Ovary (tissue), 9 donors: ENCODE measurements around the gene PBX1. TPM values are rescaled to one million over a fixed set of nuclear protein-coding genes. Genes with fewer than 3 reads are reported as not detected.

Experiments used
- DNase-seq, 5 donors: peaks; one replicate each; pipeline ENCODE4 v3.0.0-alpha.2; 2019 to 2020
- H3K27ac ChIP-seq, 2 donors: fragments of 200-600 bp; one replicate each; pipeline versions ENCODE4 v1.5.1 to v1.8.0; 2019 to 2022
- H3K27me3 ChIP-seq: fragments of 200-600 bp; one replicate; pipeline ENCODE4 v1.8.0; 2022
- H3K36me3 ChIP-seq: fragments of 200-600 bp; sonication (generic); one replicate; pipeline ENCODE4 v1.5.1; 2019
- H3K4me1 ChIP-seq: one replicate; pipeline ENCODE4 v1.8.1; 2013; ENCODE audit warnings: mild to moderate bottlenecking, moderate library complexity; ENCODE audit not compliant: insufficient read depth
- H3K4me3 ChIP-seq: fragments of 200-600 bp; sonication (generic); one replicate; pipeline ENCODE4 v1.5.1; 2017
- H3K9me3 ChIP-seq, 2 donors: fragments of 200-600 bp in 1 of 2; sonication (generic) in 1 of 2; one replicate each; pipeline versions ENCODE4 v1.5.1 to v1.8.1; 2013 to 2019; ENCODE audit warnings: mild to moderate bottlenecking in 1 of 2, moderate library complexity in 1 of 2
- CTCF ChIP-seq, 3 donors: fragments of 450-650 bp in 2 of 3; fragments of 200-600 bp in 1 of 3; IDR thresholded peaks; one replicate each; pipeline versions ENCODE4 v1.5.1 to v1.8.0; 2016 to 2022; ENCODE audit warnings: antibody characterized with exemption in 3 of 3, mild to moderate bottlenecking in 1 of 3
- EP300 ChIP-seq: sonication (generic); formaldehyde crosslinking; IDR thresholded peaks from one replicate; pipeline ENCODE4 v1.6.1; 2017; ENCODE audit warnings: antibody characterized with exemption
- POLR2A ChIP-seq: fragments of 450-650 bp; IDR thresholded peaks from one replicate; pipeline ENCODE4 v1.6.1; 2017; ENCODE audit warnings: antibody characterized with exemption, mild to moderate bottlenecking, moderate library complexity
- WGBS, 3 donors: extraction: QIAGEN DNeasy Blood & Tissue Kit in 1 of 3; methylation state at CpG; one replicate each; pipeline versions ENCODE4 v1.1.5 to v1.1.7; 2013 to 2017; 5-methylcytosine and 5-hydroxymethylcytosine counted together
- intact Hi-C, 4 donors: fragments of 100-400 bp; cut with DNase I; formaldehyde crosslinking; loops; one replicate each; pipeline versions ENCODE4 v1.11.0 to v1.15.1; 2022 to 2023
- polyA plus RNA-seq, 2 donors: library from polyadenylated mRNA; stranded (reverse); fragments of 200-250 nt in 1 of 2; fragments of 350-450 nt in 1 of 2; fragmentation: Illumina TruSeq in 1 of 2; extraction: RNeasy Lipid Tissue Mini Kit (QIAGEN cat#74804) in 1 of 2; gene quantifications; one replicate each; pipeline ENCODE4 v1.2.3, GENCODE V29; 2013 to 2014
- total RNA-seq, 7 donors: library from RNA; depleted of rRNA in 2 of 7; stranded (reverse); fragments of >200 nt in 2 of 7; fragmentation: NEBNext Ultra II Directional in 3 of 7; extraction: Animal tissue kit (Norgen Biotek cat#: 25700) in 3 of 7; gene quantifications; one replicate each; pipeline versions ENCODE4 v1.1.0 to v1.2.4, GENCODE V29; 2016 to 2023
- donor health status: DM: no; HTN: no; CAD: no; lungs with moderate emphysema.
- donor health status: DM: no; HTN: no; CAD: no.
- donor health status: Bipolar disorder and iron deficiency.
- donor health status: DM: yes; HTN: yes; CAD: no.
- donor health status: DM: no; HTN: no; CAD: no.
- donor health status: DM: yes; HTN: yes; CAD: no.

Gene PBX1
- total and polyA plus RNA-seq, 9 donors = 43.7 to 220 (median 142) TPM

DNA sequence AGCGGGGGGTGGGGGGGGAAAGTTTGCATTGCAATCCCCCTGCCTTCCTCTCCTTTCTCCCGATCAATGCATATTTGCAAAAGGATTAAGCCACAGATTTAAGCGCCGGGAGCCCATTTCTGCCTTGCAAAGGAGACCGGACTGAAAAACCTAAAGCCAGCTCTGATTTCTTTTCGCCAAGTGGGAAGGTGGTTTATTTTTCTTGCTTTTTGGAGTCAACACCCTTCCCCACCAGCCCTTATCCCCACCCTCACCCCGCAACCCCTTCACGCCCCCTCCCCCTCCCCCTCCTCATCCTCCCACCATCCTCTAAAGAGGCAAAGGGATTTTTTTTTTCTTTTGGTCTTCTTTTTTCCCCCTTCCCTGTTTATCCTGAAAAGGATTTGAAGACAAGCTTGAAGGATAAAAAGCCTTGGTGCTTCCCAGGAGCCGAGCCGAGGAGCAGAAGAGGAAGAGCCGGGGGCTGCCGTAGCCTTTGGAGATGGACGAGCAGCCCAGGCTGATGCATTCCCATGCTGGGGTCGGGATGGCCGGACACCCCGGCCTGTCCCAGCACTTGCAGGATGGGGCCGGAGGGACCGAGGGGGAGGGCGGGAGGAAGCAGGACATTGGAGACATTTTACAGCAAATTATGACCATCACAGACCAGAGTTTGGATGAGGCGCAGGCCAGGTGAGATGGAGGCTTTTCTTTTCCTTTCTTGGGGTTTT, 513 bp downstream of the PBX1 start:
- H3K4me3 ChIP-seq = peak overlapping the region; percentile 71
- no peaks in the 10 kb centered on the region for H3K27me3 ChIP-seq
- peak overlapping the region; percentile 73 to 91 for H3K27ac ChIP-seq
- H3K9me3 ChIP-seq = no peaks in the 10 kb centered on the region
- peak; percentile 35 to 65 (median 59) for DNase-seq
- 0 to 2% (median 0%) methylated on average over 20 of the region's 20 CpGs for WGBS, 3 donors
- TF ChIP-seq CTCF (IDR thresholded peaks at IDR 0.05) (no peak), POLR2A (no peak), EP300 (no peak)
- H3K4me1 ChIP-seq = no peaks in the 10 kb centered on the region
- no peaks in the 10 kb centered on the region for H3K36me3 ChIP-seq
- intact Hi-C loops = loop anchor here in 3 of 4 donors (5.0 to 10.0 kb wide), 3 partner anchors 225 to 353 kb away; no protein-coding TSS in a partner anchor

GRCh38 chr1:164560121-164560541, 1.1 kb downstream of the PBX1 start:
- WGBS, 3 donors = 1% methylated on average over 11 of the region's 11 CpGs
- H3K36me3 ChIP-seq = no peaks in the 10 kb centered on the region
- H3K27ac ChIP-seq = peak overlapping the region; percentile 73 to 91
- TF ChIP-seq EP300 (no peak), POLR2A (no peak), CTCF (IDR thresholded peaks at IDR 0.05) (no peak)
- intact Hi-C loops = loop anchor here in 2 of 4 donors (10.0 kb wide), 2 partner anchors 225 to 235 kb away; no protein-coding TSS in a partner anchor
- no peaks in the 10 kb centered on the region for H3K9me3 ChIP-seq
- no peak for DNase-seq
- peak overlapping the region; percentile 71 for H3K4me3 ChIP-seq
- no peaks in the 10 kb centered on the region for H3K4me1 ChIP-seq
- H3K27me3 ChIP-seq = no peaks in the 10 kb centered on the region

DNA sequence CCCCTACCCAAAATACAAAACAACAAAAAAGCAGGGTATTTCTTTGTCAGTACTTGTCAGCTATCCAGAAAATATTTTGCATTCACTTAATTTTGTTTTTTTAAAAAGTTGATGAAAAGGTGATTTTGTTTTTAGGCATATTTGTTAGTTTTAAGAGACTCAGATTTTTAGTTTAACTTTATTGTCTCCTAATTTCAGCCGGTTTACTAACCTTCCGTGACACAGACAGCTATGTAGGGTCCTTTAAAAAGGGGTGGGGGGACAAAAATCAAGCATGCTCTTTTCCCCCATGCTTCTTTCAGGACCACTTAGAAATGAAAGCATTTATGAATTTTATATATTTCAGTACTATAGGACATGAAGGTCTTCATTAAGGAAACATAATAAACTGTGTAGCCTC, 1.6 kb downstream of the PBX1 start:
- WGBS, 3 donors = 0 to 1% (median 0%) methylated on average over 2 of the region's 2 CpGs
- H3K9me3 ChIP-seq = no peaks in the 10 kb centered on the region
- no peaks in the 10 kb centered on the region for H3K36me3 ChIP-seq
- TF ChIP-seq EP300 = no peak
- TF ChIP-seq POLR2A = no peak
- peak overlapping the region; percentile 71 for H3K4me3 ChIP-seq
- peak overlapping the region; percentile 73 to 91 for H3K27ac ChIP-seq
- no peak for DNase-seq
- H3K4me1 ChIP-seq = peaks cover 3% of the 10 kb centered on the region
- intact Hi-C loops = loop anchor here in 2 of 4 donors (10.0 kb wide), 2 partner anchors 224 to 234 kb away; no protein-coding TSS in a partner anchor
- H3K27me3 ChIP-seq = no peaks in the 10 kb centered on the region

DNA sequence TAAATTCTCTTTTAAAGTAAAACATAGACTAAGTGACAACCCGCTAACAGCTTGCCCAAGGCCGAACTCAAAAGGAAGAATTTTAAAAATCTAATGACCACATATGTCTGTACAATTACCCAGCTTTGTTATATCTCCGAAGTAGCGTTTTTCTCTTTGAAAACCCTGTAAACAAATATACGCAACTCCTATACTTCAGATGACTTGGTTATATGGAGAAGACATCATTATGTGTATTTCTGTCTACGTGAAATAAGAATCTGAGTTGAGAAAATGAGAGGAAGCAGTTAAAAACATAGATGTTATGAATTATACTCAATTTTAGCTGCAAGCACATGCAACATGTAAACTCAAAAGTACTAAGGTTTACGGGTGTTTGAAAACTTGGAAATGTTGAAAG, 2.0 kb downstream of the PBX1 start:
- TF ChIP-seq EP300 (no peak), CTCF (IDR thresholded peaks at IDR 0.05) (no peak), POLR2A (no peak)
- Histone ChIP-seq H3K27ac (peak overlapping the region in 1 of 2 donors; percentile 91), H3K4me3 (peak overlapping the region; percentile 71), H3K4me1 (peaks cover 4% of the 10 kb centered on the region), H3K27me3 (no peaks in the 10 kb centered on the region), H3K36me3 (no peaks in the 10 kb centered on the region), H3K9me3 (no peaks in the 10 kb centered on the region)
- intact Hi-C loops = loop anchor here in 2 of 4 donors (10.0 kb wide), 2 partner anchors 224 to 234 kb away; no protein-coding TSS in a partner anchor
- WGBS, 3 donors = 1 to 2% (median 2%) methylated on average over 7 of the region's 7 CpGs
- no peak for DNase-seq

DNA sequence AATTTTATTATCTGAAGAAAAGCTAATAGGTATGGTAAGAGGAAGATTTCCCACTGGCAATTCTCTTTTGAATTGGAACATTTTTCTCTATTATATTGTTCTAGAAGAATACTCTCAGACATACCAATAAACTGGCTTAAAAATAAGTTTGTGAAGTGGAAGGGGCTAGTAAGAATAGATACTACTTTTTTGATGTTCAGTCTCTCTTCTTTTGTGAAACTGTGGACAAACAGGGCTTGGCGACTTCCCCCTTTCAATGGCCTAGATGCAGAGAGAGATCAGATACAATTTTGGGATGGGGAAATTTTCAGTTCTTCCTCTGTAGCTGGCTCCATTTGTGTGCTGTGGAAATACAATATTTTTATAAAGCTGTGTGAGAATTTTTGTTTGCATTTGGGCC, 2.5 kb downstream of the PBX1 start:
- no peak for TF ChIP-seq EP300
- no peaks in the 10 kb centered on the region for H3K9me3 ChIP-seq
- H3K27ac ChIP-seq = peak overlapping the region in 1 of 2 donors; percentile 91
- 0 to 5% (median 2%) methylated on average over 1 of the region's 1 CpG for WGBS, 3 donors
- peak overlapping the region; percentile 71 for H3K4me3 ChIP-seq
- no peaks in the 10 kb centered on the region for H3K27me3 ChIP-seq
- no peaks in the 10 kb centered on the region for H3K36me3 ChIP-seq
- intact Hi-C loops = loop anchor here in 2 of 4 donors (10.0 kb wide), 2 partner anchors 223 to 233 kb away; no protein-coding TSS in a partner anchor
- no peak for DNase-seq
- H3K4me1 ChIP-seq = peaks cover 4% of the 10 kb centered on the region
